Measurements from ENCODE around the gene SLC35F3. TPM values are rescaled to one million over a fixed set of nuclear protein-coding genes. Genes with fewer than 3 reads are reported as not detected.

Gene SLC35F3
- total RNA-seq, 1 experiment from 2014 or later = 22.7 TPM

DNA sequence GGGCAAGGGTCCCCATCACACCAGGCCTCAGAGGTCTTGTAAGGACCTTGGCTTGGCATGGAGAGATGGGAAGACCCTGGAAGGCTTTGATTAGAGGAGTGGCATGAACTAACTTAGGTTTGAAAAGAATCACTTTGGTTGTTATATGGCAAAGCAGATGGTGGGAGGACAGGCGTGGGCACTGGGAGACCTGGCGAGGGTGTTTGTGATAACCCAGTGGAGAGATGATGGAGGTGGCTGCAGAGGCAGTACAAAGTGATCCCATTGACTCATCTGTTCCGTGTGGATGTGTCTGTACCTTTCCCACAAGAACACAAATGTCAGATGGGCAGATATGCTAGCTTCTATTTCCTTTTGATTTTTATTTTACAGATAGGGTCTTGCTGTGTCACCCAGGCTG lies 168.3 kb downstream of the SLC35F3 start:
- Histone ChIP-seq H3K36me3 (ENCODE audit: insufficient read depth, low read length, poor library complexity, severe bottlenecking) (no peaks in the 10 kb centered on the region), H3K4me3 (ENCODE audit: low read depth, low read length, poor library complexity, severe bottlenecking) (no peak overlapping the region), H3K4me1 (ENCODE audit: insufficient read depth, low read length, poor library complexity, severe bottlenecking) (no peaks in the 10 kb centered on the region), H3K9me3 (ENCODE audit: low read depth, low read length, poor library complexity, severe bottlenecking) (no peaks in the 10 kb centered on the region), H3K27ac (ENCODE audit: low read depth, low read length, poor library complexity, severe bottlenecking) (no peak overlapping the region), H3K27me3 (replicated peaks; ENCODE audit: insufficient read depth, low read depth, low read length, poor library complexity) (no peaks in the 10 kb centered on the region)
- intact Hi-C loops (cut with micrococcal nuclease; ENCODE audit: unreplicated experiment) = no loop called here
- BruUV-seq (replicated peaks) = no TSS peak
- no peak for DNase-seq (ENCODE audit: low spot score)
- ChIA-PET POLR2A (ENCODE audit: low non-redundant PET) (no interaction called here), CTCF (no interaction called here)
- TF ChIP-seq CTCF (conservative IDR thresholded peaks at IDR 0.05; ENCODE audit: low read depth, low read length) (no peak), EZH2 (IDR thresholded peaks at IDR 0.05; ENCODE audit: borderline replicate concordance, low read depth, low read length, poor library complexity, severe bottlenecking) (no peak)

DNA sequence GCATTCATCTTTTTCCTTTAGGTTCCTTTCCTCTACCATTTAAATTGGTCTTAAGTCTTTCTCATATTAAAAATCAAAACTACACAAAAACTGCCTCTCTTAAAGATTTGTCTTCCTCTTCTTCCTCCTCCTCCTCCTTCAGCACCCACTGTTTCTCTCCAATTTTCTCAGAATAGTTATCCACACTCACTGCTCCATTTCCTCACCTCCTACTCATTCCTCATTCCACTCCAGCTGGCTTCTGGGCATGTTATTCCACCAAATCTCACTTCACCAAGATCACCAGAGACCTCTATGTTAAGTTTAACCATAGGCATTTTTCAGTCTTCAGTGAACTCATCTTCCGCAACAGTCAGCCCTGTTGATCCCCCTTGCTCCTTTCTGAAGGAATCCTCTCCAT lies 173.7 kb downstream of the SLC35F3 start:
- no peak for DNase-seq (ENCODE audit: low spot score)
- POLR2A ChIA-PET (ENCODE audit: low non-redundant PET) = no interaction called here
- no peaks in the 10 kb centered on the region for H3K9me3 ChIP-seq (ENCODE audit: low read depth, low read length, poor library complexity, severe bottlenecking)
- BruUV-seq (replicated peaks) = no TSS peak
- H3K4me1 ChIP-seq (ENCODE audit: insufficient read depth, low read length, poor library complexity, severe bottlenecking) = no peaks in the 10 kb centered on the region
- intact Hi-C loops (cut with micrococcal nuclease; ENCODE audit: unreplicated experiment) = no loop called here
- H3K27me3 ChIP-seq (replicated peaks; ENCODE audit: insufficient read depth, low read depth, low read length, poor library complexity) = peaks cover 10% of the 10 kb centered on the region
- TF ChIP-seq EZH2 (IDR thresholded peaks at IDR 0.05; ENCODE audit: borderline replicate concordance, low read depth, low read length, poor library complexity, severe bottlenecking) (no peak), CTCF (conservative IDR thresholded peaks at IDR 0.05; ENCODE audit: low read depth, low read length) (no peak)
- no peak overlapping the region for H3K4me3 ChIP-seq (ENCODE audit: low read depth, low read length, poor library complexity, severe bottlenecking)
- H3K27ac ChIP-seq (ENCODE audit: low read depth, low read length, poor library complexity, severe bottlenecking) = no peak overlapping the region
- no peaks in the 10 kb centered on the region for H3K36me3 ChIP-seq (ENCODE audit: insufficient read depth, low read length, poor library complexity, severe bottlenecking)
- CTCF ChIA-PET = no interaction called here

DNA sequence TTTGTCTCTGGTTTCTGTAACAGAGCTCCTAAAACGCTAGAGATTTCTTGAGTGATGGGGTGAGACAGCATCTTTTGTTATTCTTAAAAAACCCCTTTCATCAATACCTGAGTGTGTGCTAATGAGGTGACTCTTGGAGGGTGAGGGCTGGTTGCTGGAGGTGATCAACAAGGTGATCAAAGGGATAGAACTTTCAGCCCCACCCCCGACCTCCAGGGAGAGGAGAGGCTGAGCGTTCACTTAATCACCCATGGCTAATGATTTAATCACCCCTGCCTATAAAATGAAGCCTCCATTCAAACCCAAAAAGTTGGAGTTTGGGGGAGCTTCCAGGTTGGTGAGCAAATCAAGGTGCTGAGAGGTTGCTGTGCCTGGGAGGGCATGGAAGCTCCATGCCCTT lies 175.4 kb downstream of the SLC35F3 start:
- Histone ChIP-seq H3K27ac (ENCODE audit: low read depth, low read length, poor library complexity, severe bottlenecking) (no peak overlapping the region), H3K4me3 (ENCODE audit: low read depth, low read length, poor library complexity, severe bottlenecking) (no peak overlapping the region), H3K27me3 (replicated peaks; ENCODE audit: insufficient read depth, low read depth, low read length, poor library complexity) (peaks cover 10% of the 10 kb centered on the region), H3K4me1 (ENCODE audit: insufficient read depth, low read length, poor library complexity, severe bottlenecking) (no peaks in the 10 kb centered on the region), H3K9me3 (ENCODE audit: low read depth, low read length, poor library complexity, severe bottlenecking) (no peaks in the 10 kb centered on the region), H3K36me3 (ENCODE audit: insufficient read depth, low read length, poor library complexity, severe bottlenecking) (no peaks in the 10 kb centered on the region)
- TF ChIP-seq CTCF (conservative IDR thresholded peaks at IDR 0.05; ENCODE audit: low read depth, low read length) = no peak
- no peak for TF ChIP-seq EZH2 (IDR thresholded peaks at IDR 0.05; ENCODE audit: borderline replicate concordance, low read depth, low read length, poor library complexity, severe bottlenecking)
- no peak for DNase-seq (ENCODE audit: low spot score)
- BruUV-seq (replicated peaks) = no TSS peak
- CTCF ChIA-PET = no interaction called here
- intact Hi-C loops (cut with micrococcal nuclease; ENCODE audit: unreplicated experiment) = no loop called here
- POLR2A ChIA-PET (ENCODE audit: low non-redundant PET) = no interaction called here
